ENCODE measurements around the gene NPR3.

- TF ChIP-seq RAD21 (IDR thresholded peaks at IDR 0.05 in 1 of 2, conservative IDR thresholded peaks at IDR 0.05 in 1 of 2; ENCODE audit: low read depth in 2 of 2, low read length in 2 of 2): 0 out of 4 replicates have a peak, but pooled peaks of 1 of the 2 experiments have one; percentile 8
- TF ChIP-seq, protein P1, sequence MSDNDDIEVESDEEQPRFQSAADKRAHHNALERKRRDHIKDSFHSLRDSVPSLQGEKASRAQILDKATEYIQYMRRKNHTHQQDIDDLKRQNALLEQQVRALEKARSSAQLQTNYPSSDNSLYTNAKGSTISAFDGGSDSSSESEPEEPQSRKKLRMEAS (IDR thresholded peaks at IDR 0.05): no peak
- no peak for TF ChIP-seq PHF8 (conservative IDR thresholded peaks at IDR 0.05; ENCODE audit: low read depth, low read length)
- peak in 2 of 3 experiments; percentile 2 to 17; a peak in 2 of 4 replicates for TF ChIP-seq CTCF (IDR thresholded peaks at IDR 0.05; ENCODE audit: control extremely low read depth in 1 of 3, insufficient read depth in 1 of 3, low read depth in 1 of 3, low read length in 3 of 3)
These were observed 1.6 kb downstream of the NPR3 start for GRCh38 chr5:32712481-32713360.

Data from H1 (cell line).